Body of pancreas (tissue), 4 donors: ENCODE measurements around the gene IL12B. TPM values are rescaled to one million over a fixed set of nuclear protein-coding genes. Genes with fewer than 3 reads are reported as not detected.
"Not testable (repeated sequence)": the region's sequence is repeated elsewhere in the genome, so short reads cannot be mapped to it uniquely, and the experiment has no call there.

Experiments
- ATAC-seq: fragments of 150-250 bp; one replicate; pipeline ENCODE4 v1.9.1; 2016
- DNase-seq, 4 donors: peaks; one replicate each; pipeline ENCODE4 v3.0.0-alpha.2; 2019
- H3K27ac ChIP-seq, 4 donors: fragments of 200-600 bp; sonication (generic); 1 replicate in 3 of 4; 2 replicates in 1 of 4; pipeline versions ENCODE4 v1.5.1 to v1.6.1; 2016 to 2019; ENCODE audit warnings: mild to moderate bottlenecking in 1 of 4, mixed read lengths in 1 of 4, moderate library complexity in 1 of 4
- H3K27me3 ChIP-seq, 2 donors: fragments of 200-600 bp; sonication (generic); one replicate each; pipeline ENCODE4 v1.6.0; 2016; ENCODE audit warnings: mild to moderate bottlenecking in 1 of 2
- H3K36me3 ChIP-seq, 2 donors: fragments of 200-600 bp; sonication (generic); replicated peaks in 1 of 2; 2 replicates each; pipeline ENCODE4 v1.5.1; 2016; ENCODE audit warnings: low read depth in 2 of 2; ENCODE audit not compliant: insufficient read depth in 1 of 2
- H3K4me1 ChIP-seq: fragments of 200-600 bp; sonication (generic); one replicate; pipeline ENCODE4 v1.6.0; 2016
- H3K4me3 ChIP-seq, 2 donors: fragments of 200-600 bp; sonication (generic); 1 replicate in 1 of 2; 2 replicates in 1 of 2; pipeline ENCODE4 v1.5.1; 2016 to 2019
- H3K9me3 ChIP-seq, 3 donors: fragments of 200-600 bp; sonication (generic); 1 replicate in 2 of 3; 2 replicates in 1 of 3; pipeline ENCODE4 v1.5.1; 2016
- CTCF ChIP-seq, 7 experiments: fragments of 450-650 bp in 4 of 7; fragments of 200-600 bp in 3 of 7; sonication (generic) in 3 of 7; IDR thresholded peaks; one replicate each; pipeline ENCODE4 v1.5.1; 2016 to 2019; ENCODE audit warnings: antibody characterized with exemption in 7 of 7
- POLR2A ChIP-seq, 3 donors: fragments of 450-650 bp; IDR thresholded peaks; one replicate each; pipeline ENCODE4 v1.6.1; 2016; ENCODE audit warnings: antibody characterized with exemption in 3 of 3, mild to moderate bottlenecking in 2 of 3
- WGBS, 2 donors: methylation state at CpG; one replicate each; pipeline ENCODE4 v1.1.5; 2017; 5-methylcytosine and 5-hydroxymethylcytosine counted together
- intact Hi-C: fragments of 100-400 bp; cut with DNase I; formaldehyde crosslinking; loops from one replicate; pipeline ENCODE4 v1.15.1; 2023
- total RNA-seq, 2 donors: library from RNA; depleted of rRNA; stranded (reverse); fragments of >200 nt; gene quantifications; one replicate each; pipeline ENCODE4 v1.1.0, GENCODE V29; 2016

The IL12B gene
- total RNA-seq: not detected

DNA sequence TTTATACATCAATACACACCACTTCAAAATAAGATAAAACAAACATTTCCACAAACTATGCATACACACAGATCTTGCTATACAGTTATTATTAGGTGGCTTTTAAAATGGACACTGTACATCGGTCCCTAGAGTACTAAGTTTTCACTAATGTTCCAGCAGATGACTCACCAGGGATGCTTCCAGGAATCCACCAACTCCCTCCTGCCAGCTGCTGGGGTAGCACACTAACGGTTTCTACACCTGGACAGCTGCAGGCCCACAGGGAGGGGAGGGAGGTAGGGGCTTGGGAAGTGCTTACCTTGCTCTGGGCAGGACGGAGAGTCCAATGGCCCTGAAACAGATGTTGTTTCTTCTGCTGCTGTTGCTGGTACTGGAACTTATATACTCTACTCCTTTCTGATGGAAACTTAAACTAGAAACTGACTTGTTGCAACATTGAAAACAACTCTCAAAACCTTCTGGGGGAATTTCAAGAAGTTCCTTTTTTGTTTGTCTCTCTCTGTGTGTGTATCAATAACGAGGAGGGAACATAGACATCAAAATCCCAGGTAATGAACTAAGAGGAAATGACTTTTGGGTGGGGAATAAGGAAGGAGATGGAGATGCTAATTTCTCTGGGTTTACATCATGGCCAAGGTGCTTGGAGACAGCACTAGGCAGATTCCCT, at the start of gene IL12B:
Gene IL12B (minus strand): TSS at position 357 of the 670 bp plus-strand sequence. CDS start 3,705 bp downstream, outside the sequence.
- no peaks in the 10 kb centered on the region for H3K9me3 ChIP-seq
- DNase-seq: no peak
- intact Hi-C loops: no loop called here
- 37 to 45% methylated on average over 4 of the region's 4 CpGs for WGBS, 2 donors
- H3K27me3 ChIP-seq: peaks cover 0 to 8% of the 10 kb centered on the region in 2 donors
- H3K27ac ChIP-seq: no peak within 1 kb of the TSS
- H3K4me3 ChIP-seq: no peak within 1 kb of the TSS
- no peaks in the 10 kb centered on the region for H3K36me3 ChIP-seq
- ATAC-seq: no peak
- H3K4me1 ChIP-seq: peaks cover 8% of the 10 kb centered on the region
- no peak for TF ChIP-seq POLR2A (IDR thresholded peaks at IDR 0.05)
- TF ChIP-seq CTCF (IDR thresholded peaks at IDR 0.05): no peak

DNA sequence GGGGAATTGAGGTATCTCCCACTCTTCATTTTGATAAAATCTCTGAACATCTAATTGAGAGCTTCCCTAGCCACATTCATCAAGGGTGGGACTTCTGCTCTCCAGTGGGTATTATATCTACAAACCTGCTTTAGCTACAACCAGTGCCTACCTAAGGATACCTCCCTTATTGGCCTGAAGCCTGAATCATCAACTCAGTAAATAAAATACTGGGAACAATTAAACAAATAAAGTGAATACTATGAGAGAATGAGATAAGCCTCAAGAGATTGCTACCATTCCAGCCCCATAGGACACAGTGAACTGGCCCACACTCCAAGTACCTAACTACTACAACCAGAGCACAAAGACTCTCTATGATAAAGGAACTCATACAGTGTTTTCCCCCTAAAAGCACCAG, 47.4 kb upstream of the IL12B start:
- intact Hi-C loops: no loop called here
- no peak for DNase-seq
- Histone ChIP-seq H3K4me3 (no peak overlapping the region), H3K4me1 (no peaks in the 10 kb centered on the region), H3K27me3 (no peaks in the 10 kb centered on the region), H3K9me3 (no peaks in the 10 kb centered on the region), H3K36me3 (no peaks in the 10 kb centered on the region), H3K27ac (no peak overlapping the region)
- no peak for ATAC-seq
- TF ChIP-seq CTCF (IDR thresholded peaks at IDR 0.05) (no peak), POLR2A (IDR thresholded peaks at IDR 0.05) (no peak)

DNA sequence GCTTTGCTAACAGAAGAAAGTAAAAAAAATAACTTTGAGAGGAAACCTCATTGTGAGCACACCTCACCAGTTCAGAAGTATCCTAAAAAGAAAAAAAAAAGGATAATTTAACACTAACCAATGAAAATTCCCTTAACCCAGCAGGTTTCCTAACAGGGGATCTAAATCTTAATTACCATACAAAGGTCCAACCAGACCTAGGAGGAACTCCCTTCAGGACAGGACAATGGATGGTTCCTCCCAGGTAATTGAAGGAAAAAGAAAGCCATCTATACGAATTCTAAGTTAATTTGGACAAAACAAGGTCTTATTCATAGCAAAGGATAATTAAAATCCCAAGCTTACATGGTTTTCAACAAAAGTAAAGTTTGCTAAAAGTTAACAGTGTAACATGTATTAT, 37.6 kb upstream of the IL12B start:
- DNase-seq, H3K9me3 ChIP-seq, ATAC-seq, H3K27me3 ChIP-seq, H3K36me3 ChIP-seq, intact Hi-C loops, H3K4me3 ChIP-seq, H3K27ac ChIP-seq, H3K4me1 ChIP-seq: not testable (repeated sequence)
- WGBS, 2 donors: 36 to 41% methylated on average over 1 of the region's 1 CpG

- H3K27ac ChIP-seq, ATAC-seq, H3K9me3 ChIP-seq, H3K4me1 ChIP-seq, intact Hi-C loops, H3K36me3 ChIP-seq, H3K4me3 ChIP-seq, H3K27me3 ChIP-seq, DNase-seq: not testable (repeated sequence)
- WGBS, 2 donors: 74 to 85% methylated on average over 4 to 5 of the region's 5 CpGs
These were observed 36.5 kb upstream of the IL12B start for GRCh38 chr5:159366776-159367175.

GRCh38 chr5:159362220-159362619, 31.9 kb upstream of the IL12B start:
- intact Hi-C loops: no loop called here
- Histone ChIP-seq H3K9me3 (no peaks in the 10 kb centered on the region), H3K4me1 (no peaks in the 10 kb centered on the region), H3K4me3 (no peak overlapping the region), H3K27me3 (no peaks in the 10 kb centered on the region), H3K27ac (no peak overlapping the region), H3K36me3 (no peaks in the 10 kb centered on the region)
- ATAC-seq (no peak), DNase-seq (peak in 1 of 4 donors; percentile 29)
- no peak for TF ChIP-seq POLR2A (IDR thresholded peaks at IDR 0.05)
- TF ChIP-seq CTCF (IDR thresholded peaks at IDR 0.05): no peak

GRCh38 chr5:159359871-159360270, 29.6 kb upstream of the IL12B start:
- H3K27me3 ChIP-seq, H3K36me3 ChIP-seq, H3K4me1 ChIP-seq, intact Hi-C loops, H3K27ac ChIP-seq, ATAC-seq, H3K9me3 ChIP-seq, DNase-seq, H3K4me3 ChIP-seq: not testable (repeated sequence)
- WGBS, 2 donors: 59 to 64% methylated on average over 7 of the region's 7 CpGs
